ENCODE data around the gene NLGN4X.

The NLGN4X gene

GRCh38 chrX:6227935-6228334 is 732 bp downstream of the NLGN4X start:
- Histone ChIP-seq H3K27me3 (ENCODE audit: insufficient read depth, low read depth, severe bottlenecking) (peaks cover 79% of the 10 kb centered on the region), H3K4me3 (ENCODE audit: low read depth, low read length) (no peak overlapping the region), H3K9me3 (ENCODE audit: severe bottlenecking) (no peaks in the 10 kb centered on the region), H3K36me3 (no peaks in the 10 kb centered on the region), H3K27ac (no peak overlapping the region)
- no peak for DNase-seq
- TF ChIP-seq, protein P1, sequence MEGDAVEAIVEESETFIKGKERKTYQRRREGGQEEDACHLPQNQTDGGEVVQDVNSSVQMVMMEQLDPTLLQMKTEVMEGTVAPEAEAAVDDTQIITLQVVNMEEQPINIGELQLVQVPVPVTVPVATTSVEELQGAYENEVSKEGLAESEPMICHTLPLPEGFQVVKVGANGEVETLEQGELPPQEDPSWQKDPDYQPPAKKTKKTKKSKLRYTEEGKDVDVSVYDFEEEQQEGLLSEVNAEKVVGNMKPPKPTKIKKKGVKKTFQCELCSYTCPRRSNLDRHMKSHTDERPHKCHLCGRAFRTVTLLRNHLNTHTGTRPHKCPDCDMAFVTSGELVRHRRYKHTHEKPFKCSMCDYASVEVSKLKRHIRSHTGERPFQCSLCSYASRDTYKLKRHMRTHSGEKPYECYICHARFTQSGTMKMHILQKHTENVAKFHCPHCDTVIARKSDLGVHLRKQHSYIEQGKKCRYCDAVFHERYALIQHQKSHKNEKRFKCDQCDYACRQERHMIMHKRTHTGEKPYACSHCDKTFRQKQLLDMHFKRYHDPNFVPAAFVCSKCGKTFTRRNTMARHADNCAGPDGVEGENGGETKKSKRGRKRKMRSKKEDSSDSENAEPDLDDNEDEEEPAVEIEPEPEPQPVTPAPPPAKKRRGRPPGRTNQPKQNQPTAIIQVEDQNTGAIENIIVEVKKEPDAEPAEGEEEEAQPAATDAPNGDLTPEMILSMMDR (IDR thresholded peaks at IDR 0.05; ENCODE audit: low read depth, low read length) = no peak

GRCh38 chrX:6227453-6227835 is 1.2 kb downstream of the NLGN4X start:
- no peaks in the 10 kb centered on the region for H3K36me3 ChIP-seq
- no peak for DNase-seq
- no peaks in the 10 kb centered on the region for H3K9me3 ChIP-seq (ENCODE audit: severe bottlenecking)
- H3K4me3 ChIP-seq (ENCODE audit: low read depth, low read length) = peak overlapping the region; percentile 47
- H3K27me3 ChIP-seq (ENCODE audit: insufficient read depth, low read depth, severe bottlenecking) = peaks cover 74% of the 10 kb centered on the region
- H3K27ac ChIP-seq = no peak overlapping the region
- TF ChIP-seq, protein P1 (IDR thresholded peaks at IDR 0.05; ENCODE audit: low read depth, low read length) = no peak

DNA sequence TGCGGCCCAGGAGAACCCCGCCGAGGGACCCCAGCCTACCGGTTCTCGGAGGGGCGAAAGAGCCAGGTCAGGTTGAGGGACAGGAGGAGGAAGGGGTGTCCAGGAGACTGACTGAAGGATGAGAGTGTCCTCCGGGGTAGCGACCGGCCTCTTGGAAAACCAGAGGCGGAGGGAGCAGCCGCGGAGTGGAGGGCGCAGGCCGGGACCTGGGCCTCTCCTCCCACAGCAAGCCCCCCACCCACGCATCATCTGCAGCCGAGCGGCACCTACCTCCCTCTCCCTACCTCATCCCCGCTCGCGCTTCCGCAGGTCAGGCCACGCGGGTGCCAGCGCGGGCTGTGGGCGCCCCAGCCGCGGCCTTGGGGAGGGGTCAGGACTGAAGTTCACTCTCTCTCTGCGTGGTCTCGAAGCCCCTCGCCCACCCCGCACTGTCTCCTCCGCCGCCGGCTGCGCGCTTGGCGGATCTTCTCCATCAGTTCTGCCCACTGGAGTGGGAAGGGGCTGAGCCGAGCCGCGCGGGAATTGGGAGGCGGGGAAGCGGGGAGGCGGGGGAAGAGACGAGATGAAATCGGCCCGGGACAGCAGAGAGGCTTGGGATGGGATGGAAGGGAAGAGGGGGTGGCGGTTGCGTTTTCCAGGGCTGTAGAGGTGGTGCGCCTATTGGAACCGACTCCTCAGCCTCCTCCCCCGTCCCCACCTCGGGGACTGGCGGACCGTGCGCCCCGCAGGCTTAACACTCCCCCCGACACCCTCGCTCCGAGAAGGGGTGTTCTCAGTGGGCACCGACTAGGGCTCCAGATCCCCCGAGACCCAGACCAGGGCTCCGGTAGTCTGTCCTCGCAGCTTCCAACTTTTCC is 1.8 kb downstream of the NLGN4X start:
- peak overlapping the region; percentile 47 for H3K4me3 ChIP-seq (ENCODE audit: low read depth, low read length)
- no peaks in the 10 kb centered on the region for H3K36me3 ChIP-seq
- DNase-seq = peak; percentile 7
- no peaks in the 10 kb centered on the region for H3K9me3 ChIP-seq (ENCODE audit: severe bottlenecking)
- H3K27ac ChIP-seq = no peak overlapping the region
- TF ChIP-seq, protein P1 (IDR thresholded peaks at IDR 0.05; ENCODE audit: low read depth, low read length) = no peak
- H3K27me3 ChIP-seq (ENCODE audit: insufficient read depth, low read depth, severe bottlenecking) = peaks cover 68% of the 10 kb centered on the region

- Histone ChIP-seq H3K9me3 (ENCODE audit: severe bottlenecking) (no peaks in the 10 kb centered on the region), H3K4me3 (ENCODE audit: low read depth, low read length) (peak overlapping the region; percentile 47), H3K36me3 (no peaks in the 10 kb centered on the region), H3K27me3 (ENCODE audit: insufficient read depth, low read depth, severe bottlenecking) (peaks cover 64% of the 10 kb centered on the region), H3K27ac (no peak overlapping the region)
- TF ChIP-seq, protein P1 (IDR thresholded peaks at IDR 0.05; ENCODE audit: low read depth, low read length) = no peak
- DNase-seq = peak; percentile 7
Measured at GRCh38 chrX:6225911-6226595, 2.6 kb downstream of the NLGN4X start.

- Histone ChIP-seq H3K27me3 (ENCODE audit: insufficient read depth, low read depth, severe bottlenecking) (peaks cover 68% of the 10 kb centered on the region), H3K27ac (no peak overlapping the region), H3K4me3 (ENCODE audit: low read depth, low read length) (no peak overlapping the region), H3K9me3 (ENCODE audit: severe bottlenecking) (no peaks in the 10 kb centered on the region), H3K36me3 (no peaks in the 10 kb centered on the region)
- TF ChIP-seq, protein P1 (IDR thresholded peaks at IDR 0.05; ENCODE audit: low read depth, low read length) = no peak
- no peak for DNase-seq
Measured at GRCh38 chrX:6225288-6225910, 3.3 kb downstream of the NLGN4X start.

All from WERI-Rb-1 (cell line).